NK-92 (cell line): ENCODE data around the gene DTNA.
"Not testable (repeated sequence)": the region's sequence is repeated elsewhere in the genome, so short reads cannot be mapped to it uniquely, and the experiment has no call there.

Experiments
- DNase-seq: peaks from one replicate; lab custom pipeline; 2025; ENCODE audit not compliant: unreplicated experiment; lab: John Stamatoyannopoulos, UW

The DTNA gene

DNA sequence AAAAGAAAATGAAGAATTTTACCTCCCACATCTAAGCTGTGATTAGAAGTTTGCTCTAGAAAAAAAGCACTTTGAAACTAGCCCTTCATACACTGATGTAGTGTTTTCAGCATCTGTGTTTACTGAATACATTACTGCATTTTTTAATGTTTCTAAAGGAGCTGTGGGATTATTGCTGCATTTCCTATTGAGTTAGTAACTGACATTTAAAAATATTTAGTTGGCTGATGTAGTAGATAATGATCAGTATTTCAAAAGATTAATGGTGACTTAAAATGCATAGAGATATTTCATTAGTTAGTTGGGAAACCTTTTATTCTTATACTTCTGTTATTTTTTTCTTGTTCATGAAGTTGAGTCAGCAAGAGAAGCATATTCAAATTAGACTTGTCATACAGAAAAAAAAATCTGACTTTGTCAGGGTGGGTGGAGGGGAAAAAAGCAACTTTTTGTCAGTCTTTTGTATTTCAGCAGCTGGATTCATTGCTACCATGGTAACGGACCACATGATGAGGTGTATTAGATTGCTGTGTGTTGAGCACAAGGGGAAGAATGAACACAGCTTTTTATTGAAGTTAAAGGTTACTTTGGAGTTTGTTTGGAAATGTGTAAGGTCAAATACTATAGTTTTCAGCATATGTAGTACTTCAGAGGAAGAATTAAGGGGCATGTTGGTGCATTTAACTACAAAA, at the start of gene DTNA:
TSS of gene DTNA (plus strand) at position 549 of the 692 bp plus-strand sequence. CDS start 45,679 bp downstream, outside the sequence.
- DNase-seq: no peak

GRCh38 chr18:34660572-34660971, 49.5 kb upstream of the DTNA start:
- DNase-seq: no peak

DNA sequence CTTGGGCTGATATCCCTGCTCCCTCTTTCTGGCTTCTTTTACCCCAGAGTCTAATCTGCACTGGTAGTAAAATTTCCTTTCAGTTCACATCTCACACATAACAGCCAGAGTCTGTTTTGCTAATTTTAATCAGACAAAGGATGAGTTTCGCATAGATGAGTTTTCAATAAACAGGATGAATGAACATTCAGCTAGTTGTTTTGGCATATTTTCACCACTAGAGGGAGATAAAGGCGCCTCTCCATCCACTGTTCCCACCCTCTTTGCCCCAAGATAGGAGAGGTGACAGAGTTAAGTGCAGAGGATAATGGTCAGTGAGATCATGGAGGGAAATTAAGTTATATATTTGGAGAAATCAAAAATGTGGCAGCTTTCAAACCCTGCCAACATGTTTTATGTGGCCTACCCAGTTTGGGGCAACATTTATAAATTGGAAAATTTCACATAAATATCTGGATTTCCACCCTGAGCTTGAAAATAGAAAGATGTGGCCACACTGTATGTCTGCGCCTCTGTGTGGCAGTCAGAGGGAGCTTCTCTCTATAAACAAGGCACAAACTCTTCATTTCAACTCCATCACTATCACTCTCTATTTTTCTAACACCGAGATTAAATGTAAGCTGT, 48.5 kb upstream of the DTNA start:
- no peak for DNase-seq

GRCh38 chr18:34676816-34677574, 33.1 kb upstream of the DTNA start:
- DNase-seq: no peak

GRCh38 chr18:34689750-34690149, 20.3 kb upstream of the DTNA start:
- not testable (repeated sequence) for DNase-seq

DNA sequence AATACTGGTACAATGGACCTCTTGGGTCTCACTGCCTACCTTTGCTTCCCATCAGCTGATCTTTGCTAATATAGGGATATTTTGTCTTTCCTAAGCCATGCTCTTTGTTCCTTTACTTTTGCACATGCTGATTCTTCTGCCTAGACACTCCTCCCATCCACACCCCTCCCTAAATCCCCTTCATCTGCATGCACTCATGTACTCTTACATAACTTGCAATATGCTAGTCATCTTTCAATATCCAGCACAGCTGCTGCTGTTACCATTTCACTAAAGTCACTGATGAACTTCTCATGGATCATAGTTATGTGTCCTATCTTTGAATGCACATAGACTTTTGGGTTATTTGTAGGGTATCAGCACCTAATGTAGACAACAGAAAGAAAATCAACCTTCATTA, 18.5 kb upstream of the DTNA start:
- DNase-seq: no peak

DNA sequence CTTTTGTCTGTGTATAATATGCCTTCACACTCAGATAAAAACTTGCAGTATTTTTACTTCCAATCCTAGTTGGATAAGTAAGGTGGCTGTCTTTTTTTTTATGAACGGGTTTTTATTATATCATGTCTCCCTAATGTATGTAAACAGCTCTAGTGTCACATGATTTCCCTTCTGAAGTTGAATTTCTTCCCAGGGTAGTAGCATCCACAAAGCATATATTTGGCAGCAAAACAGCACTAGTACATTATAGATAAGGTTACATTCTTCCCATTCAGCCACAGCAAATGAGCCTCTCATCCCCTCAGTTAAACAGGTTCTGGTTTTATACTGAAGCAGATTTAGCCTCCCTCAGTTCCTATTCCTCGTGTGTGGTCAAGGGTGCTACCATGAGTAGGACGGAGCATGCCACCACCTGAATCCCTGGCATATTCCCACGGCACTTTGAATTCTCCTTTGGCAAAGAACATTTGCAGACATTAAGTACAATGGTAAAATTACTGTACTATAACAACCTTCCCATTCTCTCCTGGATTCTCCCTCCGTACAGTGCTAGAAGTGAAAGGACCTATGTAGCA, 15.4 kb upstream of the DTNA start:
- DNase-seq: no peak

- DNase-seq: no peak
These were observed 14.8 kb upstream of the DTNA start for GRCh38 chr18:34695310-34695709.

DNA sequence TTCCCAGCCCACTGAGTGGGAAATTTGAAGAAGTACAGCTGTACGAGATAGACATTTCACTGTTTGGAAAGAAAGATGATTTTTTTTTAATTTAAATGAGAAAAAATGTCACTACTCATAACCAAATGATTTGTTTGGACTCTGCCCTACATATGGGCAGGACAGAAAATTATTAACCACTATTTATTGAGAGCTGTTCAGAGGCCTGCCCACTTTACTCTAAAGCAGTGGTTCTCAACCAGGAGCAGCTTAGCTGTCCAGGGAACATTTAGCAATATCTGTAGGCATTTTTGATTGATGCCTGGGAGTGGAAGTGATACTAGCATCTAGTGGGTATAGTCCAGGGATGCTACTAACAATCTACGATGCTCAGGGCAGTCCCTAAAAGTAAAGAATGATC, 13.4 kb upstream of the DTNA start:
- no peak for DNase-seq

DNA sequence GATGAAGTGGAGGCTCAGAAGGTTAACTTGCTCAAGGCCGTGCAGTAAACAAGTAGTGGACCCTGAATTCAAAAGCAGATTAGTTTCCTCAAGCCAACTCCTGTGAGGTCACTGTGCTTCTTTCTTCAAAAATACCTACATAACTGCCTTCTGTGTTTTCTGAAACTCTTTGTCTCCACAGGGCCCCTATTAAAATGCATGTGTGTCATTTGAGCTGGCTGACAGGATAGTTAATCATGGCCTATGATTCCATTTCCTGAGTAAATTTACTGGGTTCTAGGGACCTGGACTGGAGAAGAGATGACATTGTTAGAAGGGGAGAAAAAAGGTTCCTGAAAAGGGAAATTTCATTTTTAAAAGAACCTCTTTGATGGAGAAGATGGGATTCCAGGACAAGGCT, 12.9 kb upstream of the DTNA start:
- no peak for DNase-seq

DNA sequence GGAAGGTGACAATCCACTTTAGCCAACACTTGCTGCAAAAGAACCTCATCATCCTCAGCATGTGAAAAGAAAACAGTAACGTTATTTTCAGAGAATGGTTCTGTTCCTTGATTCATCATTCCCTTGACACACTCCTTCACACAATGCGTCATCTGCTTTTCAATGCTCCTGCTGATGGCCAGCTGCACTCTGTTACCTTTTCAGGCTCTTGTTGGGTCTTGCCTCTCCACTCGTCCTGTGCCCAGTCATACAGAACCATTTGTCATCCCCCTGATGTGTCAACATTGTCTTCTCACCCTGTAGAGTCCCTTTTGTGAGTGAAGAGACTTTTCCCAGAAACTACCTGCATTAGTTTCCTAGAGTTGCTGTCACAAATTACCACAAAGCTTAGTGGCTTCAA, 12.2 kb upstream of the DTNA start:
- no peak for DNase-seq

DNA sequence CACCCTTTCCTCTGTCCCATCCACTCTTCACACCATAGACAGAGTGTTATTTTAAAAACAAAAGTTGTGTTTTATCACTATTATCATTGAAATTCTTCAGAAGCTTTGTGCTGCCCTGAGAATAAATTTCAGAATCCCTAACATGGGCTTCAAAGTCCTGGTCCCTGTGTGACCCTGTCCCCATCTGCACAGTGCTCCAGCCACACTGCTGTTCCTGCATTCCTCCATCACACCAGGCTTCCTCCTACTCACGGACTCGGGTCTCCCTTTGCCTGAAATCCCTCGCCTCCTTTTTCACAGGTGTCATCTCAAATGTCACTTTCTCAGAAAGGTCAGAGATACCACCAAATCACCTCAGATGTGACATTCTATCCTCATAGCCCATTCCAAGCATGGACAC, 8.2 kb upstream of the DTNA start:
- DNase-seq: no peak

- DNase-seq: no peak
These were observed 7.3 kb upstream of the DTNA start for GRCh38 chr18:34702814-34703213.

- no peak for DNase-seq
These were observed 6.0 kb upstream of the DTNA start for GRCh38 chr18:34704074-34704473.

- no peak for DNase-seq
These were observed 5.3 kb upstream of the DTNA start for GRCh38 chr18:34704823-34705222.

- DNase-seq: no peak
These were observed 2.4 kb upstream of the DTNA start for GRCh38 chr18:34707670-34708069.

DNA sequence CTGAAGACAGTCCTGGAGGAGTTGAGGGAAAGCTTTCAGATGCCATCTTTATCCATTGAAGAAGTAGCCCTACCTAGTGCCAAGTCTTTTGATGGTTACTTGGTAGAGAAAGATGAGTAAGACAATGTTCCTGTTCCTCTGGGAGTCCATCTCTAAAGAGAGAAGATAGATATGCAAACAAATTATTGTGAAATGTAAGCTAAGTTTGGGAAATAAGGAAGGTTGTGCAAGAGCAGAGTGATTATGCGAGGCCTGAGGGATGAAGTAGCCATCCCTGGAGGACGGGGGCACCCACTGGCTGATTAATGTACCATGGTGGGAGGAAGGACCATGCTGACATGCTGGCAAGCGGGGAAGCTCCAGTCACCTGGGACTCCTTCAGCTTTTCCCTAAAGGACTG, 994 bp upstream of the DTNA start:
- DNase-seq: no peak

GRCh38 chr18:34710458-34710914, 388 bp downstream of the DTNA start:
- DNase-seq: no peak

GRCh38 chr18:34710934-34711333, 836 bp downstream of the DTNA start:
- no peak for DNase-seq

DNA sequence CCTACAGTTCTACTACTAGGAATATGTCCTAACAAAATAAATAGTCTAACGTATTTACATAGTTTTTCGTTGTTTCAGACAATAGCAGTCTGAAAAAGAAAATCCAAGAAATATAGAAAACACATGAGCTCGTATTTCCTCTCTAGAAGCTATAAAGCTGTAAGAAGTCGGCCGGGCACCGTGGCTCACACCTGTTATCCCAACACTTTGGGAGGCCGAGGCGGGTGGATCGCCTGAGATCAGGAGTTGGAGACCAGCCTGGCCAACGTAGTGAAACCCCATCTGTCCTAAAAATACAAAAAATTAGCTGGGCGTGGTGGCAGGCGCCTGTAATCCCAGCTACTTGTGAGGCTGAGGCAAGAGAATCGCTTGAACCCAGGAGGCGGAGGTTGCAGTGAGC, 6.0 kb downstream of the DTNA start:
- DNase-seq: not testable (repeated sequence)

GRCh38 chr18:34718610-34719009, 8.5 kb downstream of the DTNA start:
- no peak for DNase-seq

GRCh38 chr18:34720220-34720619, 10.1 kb downstream of the DTNA start:
- no peak for DNase-seq
